Effector memory CD4-positive, alpha-beta T cell (primary cell): Measurements from ENCODE around the gene NANP.
A peak's percentile ranks its signal among the peaks of the same experiment; 100 is the strongest.
"Not testable (repeated sequence)": the region's sequence is repeated elsewhere in the genome, so short reads cannot be mapped to it uniquely, and the experiment has no call there.

ENCODE experiments used
- DNase-seq, 3 donors: peaks; one replicate each; pipeline ENCODE4 v3.0.0-alpha.2; 2020
- H3K27ac ChIP-seq: 2 replicates; pipeline ENCODE4 v1.7.0; 2013; ENCODE audit warnings: mild to moderate bottlenecking, low read length, moderate library complexity; ENCODE audit not compliant: insufficient read depth, poor library complexity, severe bottlenecking
- H3K27me3 ChIP-seq: replicated peaks from 2 replicates; pipeline ENCODE4 v1.7.0; 2013; ENCODE audit warnings: mild to moderate bottlenecking, low read length; ENCODE audit not compliant: insufficient read depth, control insufficient read depth, poor library complexity, severe bottlenecking
- H3K36me3 ChIP-seq: 2 replicates; pipeline ENCODE4 v1.7.0; 2013; ENCODE audit warnings: mild to moderate bottlenecking, low read length, moderate library complexity; ENCODE audit not compliant: control insufficient read depth, insufficient read depth
- H3K4me1 ChIP-seq: 2 replicates; pipeline ENCODE4 v1.7.0; 2013; ENCODE audit warnings: low read length, mild to moderate bottlenecking; ENCODE audit not compliant: control insufficient read depth, insufficient read depth, poor library complexity, severe bottlenecking
- H3K4me3 ChIP-seq: 2 replicates; pipeline ENCODE4 v1.7.0; 2013; ENCODE audit warnings: low read length, low read depth, mild to moderate bottlenecking; ENCODE audit not compliant: insufficient read depth, poor library complexity, severe bottlenecking
- H3K9me3 ChIP-seq: 2 replicates; pipeline ENCODE4 v1.7.0; 2013; ENCODE audit warnings: mild to moderate bottlenecking, low read length, moderate library complexity; ENCODE audit not compliant: control insufficient read depth

The NANP gene

DNA sequence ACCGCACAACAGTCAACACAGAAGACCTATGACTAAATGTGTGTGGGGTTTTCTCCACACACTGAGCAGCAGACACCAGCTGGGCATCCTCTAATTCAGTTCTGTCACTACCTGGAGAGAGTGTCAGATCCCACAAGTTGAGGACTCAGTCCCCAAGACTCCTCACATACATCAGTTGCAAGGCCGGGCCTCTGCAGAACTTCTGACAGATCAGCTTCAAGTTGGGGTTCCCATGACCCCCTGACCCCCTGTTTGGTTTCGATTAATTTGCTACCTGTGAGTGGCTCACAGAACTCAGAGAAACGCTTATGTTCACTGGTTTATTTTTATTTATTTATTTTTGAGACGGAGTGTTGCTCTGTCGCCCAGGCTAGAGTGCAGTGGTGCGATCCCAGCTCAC is 35.3 kb downstream of the NANP start:
- no peaks in the 10 kb centered on the region for H3K27me3 ChIP-seq
- no peak for DNase-seq
- no peaks in the 10 kb centered on the region for H3K36me3 ChIP-seq
- H3K27ac ChIP-seq, result no peak overlapping the region
- no peaks in the 10 kb centered on the region for H3K9me3 ChIP-seq
- H3K4me1 ChIP-seq, result peaks cover 5% of the 10 kb centered on the region
- H3K4me3 ChIP-seq, result no peak overlapping the region

GRCh38 chr20:25587536-25587935 is 36.3 kb downstream of the NANP start:
- Histone ChIP-seq H3K4me1 (peaks cover 5% of the 10 kb centered on the region), H3K27ac (no peak overlapping the region), H3K9me3 (no peaks in the 10 kb centered on the region), H3K4me3 (no peak overlapping the region), H3K27me3 (no peaks in the 10 kb centered on the region), H3K36me3 (no peaks in the 10 kb centered on the region)
- DNase-seq, result no peak

DNA sequence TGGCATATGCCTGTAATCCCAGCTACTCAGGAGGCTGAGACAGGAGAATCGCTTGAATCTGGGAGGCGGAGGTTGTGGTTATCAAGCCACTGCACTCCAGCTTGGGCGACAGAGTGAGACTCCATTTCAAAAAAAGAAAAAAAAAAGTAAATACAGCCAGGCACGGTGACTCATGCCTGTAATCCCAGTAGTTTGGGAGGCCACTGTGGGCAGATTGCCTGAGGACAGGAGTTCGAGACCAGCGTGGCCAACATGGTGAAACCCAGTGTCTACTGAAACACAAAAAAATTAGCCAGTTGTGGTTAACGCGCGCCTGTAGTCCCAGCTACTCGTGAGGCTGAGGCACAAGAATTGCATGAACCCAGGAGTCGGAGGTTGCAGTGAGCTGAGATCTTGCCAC is 36.9 kb downstream of the NANP start:
- Histone ChIP-seq H3K36me3 (no peaks in the 10 kb centered on the region), H3K27ac (no peak overlapping the region), H3K9me3 (no peaks in the 10 kb centered on the region), H3K4me1 (peaks cover 5% of the 10 kb centered on the region), H3K4me3 (no peak overlapping the region), H3K27me3 (no peaks in the 10 kb centered on the region)
- DNase-seq, result no peak

- Histone ChIP-seq H3K4me1 (peaks cover 5% of the 10 kb centered on the region), H3K36me3 (no peaks in the 10 kb centered on the region), H3K27me3 (no peaks in the 10 kb centered on the region), H3K9me3 (no peaks in the 10 kb centered on the region), H3K27ac (no peak within 1 kb of the TSS), H3K4me3 (peak within 1 kb of the TSS; percentile 59)
- DNase-seq, result peak; percentile 3 to 9 (median 7)
These were observed 38.7 kb downstream of the NANP start, which contains the start of gene NINL for GRCh38 chr20:25584905-25585704. Gene NINL, minus strand, starts transcription at chr20:25585531. Its CDS starts 58,944 bp downstream, at chr20:25526587.

DNA sequence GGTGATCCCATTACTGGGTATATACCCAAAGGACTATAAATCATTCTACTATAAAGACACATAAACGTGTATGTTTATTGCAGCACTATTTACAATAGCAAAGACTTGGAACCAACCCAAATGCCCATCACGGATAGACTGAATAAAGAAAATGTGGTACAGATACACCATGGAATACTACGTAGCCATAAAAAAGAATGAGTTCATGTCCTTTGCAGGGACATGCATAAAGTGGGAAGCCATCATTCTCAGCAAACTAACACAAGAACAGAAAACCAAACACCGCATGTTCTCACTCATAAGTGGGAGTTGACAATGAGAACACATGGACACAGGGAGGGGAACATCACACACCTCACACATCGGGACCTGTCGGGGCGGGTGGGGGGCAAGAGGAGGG is 40.2 kb downstream of the NANP start:
- DNase-seq, result not testable (repeated sequence)

GRCh38 chr20:25580711-25581110 is 43.1 kb downstream of the NANP start:
- H3K27ac ChIP-seq, result no peak overlapping the region
- peaks cover 5% of the 10 kb centered on the region for H3K4me1 ChIP-seq
- H3K36me3 ChIP-seq, result no peaks in the 10 kb centered on the region

More for the DNA sequence above, 40.2 kb downstream of the NANP start:
- H3K27ac ChIP-seq, H3K27me3 ChIP-seq, H3K36me3 ChIP-seq, H3K4me1 ChIP-seq, H3K9me3 ChIP-seq, H3K4me3 ChIP-seq: not testable (repeated sequence)

GRCh38 chr20:25579081-25579770 is 44.6 kb downstream of the NANP start:
- no peaks in the 10 kb centered on the region for H3K27me3 ChIP-seq

More at GRCh38 chr20:25580711-25581110, 43.1 kb downstream of the NANP start:
- Histone ChIP-seq H3K27me3 (no peaks in the 10 kb centered on the region), H3K4me3 (no peak overlapping the region), H3K9me3 (no peaks in the 10 kb centered on the region)
- no peak for DNase-seq

DNA sequence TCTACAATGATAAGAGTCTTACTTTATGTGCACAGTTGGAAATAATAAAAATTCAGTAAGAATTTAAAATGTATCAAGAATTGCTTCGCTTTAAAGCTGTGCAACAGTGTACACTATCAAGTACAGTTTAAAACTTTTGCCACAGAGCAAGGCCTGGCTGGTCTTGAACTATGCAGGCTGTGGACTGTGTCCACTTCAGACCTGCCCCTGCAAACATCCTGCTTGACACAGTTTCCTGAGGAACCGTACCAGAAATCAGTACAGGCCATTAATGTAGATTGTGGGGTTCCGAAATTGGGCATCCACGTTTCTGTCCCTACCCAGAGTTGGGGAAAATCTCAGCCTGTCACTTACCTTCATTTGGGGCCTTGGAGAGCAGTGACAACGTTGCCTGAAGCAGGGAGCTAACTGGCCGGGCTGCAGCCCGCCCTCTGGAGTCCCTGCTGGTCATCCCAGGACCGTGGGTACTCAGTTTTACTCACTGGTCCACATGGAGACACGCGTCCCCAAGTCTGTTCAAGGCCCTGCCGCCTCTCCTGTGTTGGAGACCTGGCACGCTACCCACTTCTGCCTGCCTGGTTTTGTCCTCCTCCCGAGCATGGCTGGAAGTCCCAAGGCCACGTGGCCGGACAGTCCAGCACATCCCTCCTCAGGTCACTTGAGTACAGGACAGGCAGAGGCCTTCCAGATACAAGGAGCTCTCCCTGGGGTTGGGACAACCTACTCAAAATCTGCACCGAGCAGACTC is 46.9 kb downstream of the NANP start:
- H3K4me3 ChIP-seq, result no peak overlapping the region
- no peak overlapping the region for H3K27ac ChIP-seq
- H3K4me1 ChIP-seq, result no peaks in the 10 kb centered on the region
- H3K9me3 ChIP-seq, result no peaks in the 10 kb centered on the region
- no peak for DNase-seq
- H3K27me3 ChIP-seq, result no peaks in the 10 kb centered on the region
- no peaks in the 10 kb centered on the region for H3K36me3 ChIP-seq

More at GRCh38 chr20:25579081-25579770, 44.6 kb downstream of the NANP start:
- Histone ChIP-seq H3K27ac (no peak overlapping the region), H3K9me3 (no peaks in the 10 kb centered on the region), H3K4me3 (no peak overlapping the region), H3K36me3 (no peaks in the 10 kb centered on the region), H3K4me1 (no peaks in the 10 kb centered on the region)
- DNase-seq, result no peak

DNA sequence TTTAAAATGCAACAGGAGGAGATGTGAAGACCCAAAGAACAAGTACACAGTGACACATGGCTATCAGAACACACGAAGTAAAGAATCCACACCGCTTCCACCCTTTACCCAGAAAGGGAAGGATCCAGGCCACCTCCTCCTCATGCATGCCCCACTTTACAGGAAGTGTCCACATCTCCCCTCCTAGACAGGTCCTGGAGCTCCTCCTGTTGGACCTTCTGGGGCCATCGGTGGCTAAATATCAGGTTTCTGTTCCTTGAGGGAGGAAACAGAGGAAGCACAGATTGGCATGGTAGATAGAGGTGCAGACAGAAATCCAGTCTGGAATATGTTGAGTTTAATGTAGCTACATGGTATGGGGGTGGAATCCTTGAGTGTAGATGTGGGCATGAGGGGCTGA is 49.4 kb downstream of the NANP start:
- no peak overlapping the region for H3K4me3 ChIP-seq
- H3K36me3 ChIP-seq, result no peaks in the 10 kb centered on the region
- no peaks in the 10 kb centered on the region for H3K9me3 ChIP-seq
- H3K4me1 ChIP-seq, result no peaks in the 10 kb centered on the region
- H3K27ac ChIP-seq, result no peak overlapping the region
- H3K27me3 ChIP-seq, result no peaks in the 10 kb centered on the region
- no peak for DNase-seq
